SK-N-MC (cell line): ENCODE results near the gene SMOC1.

Experiments used
- DNase-seq: peaks from one replicate; pipeline ENCODE4 v3.0.0-alpha.2; 2011; ENCODE audit warnings: low read depth, low spot score
- H3K27ac ChIP-seq: fragments of 200-600 bp; sonication (generic); 2 replicates; pipeline ENCODE4 v1.5.1; 2016; ENCODE audit warnings: mixed run types
- H3K36me3 ChIP-seq: fragments of 200-600 bp; sonication (generic); 2 replicates; pipeline ENCODE4 v1.6.1; 2017; ENCODE audit warnings: antibody characterized with exemption, low read length, mixed read lengths; ENCODE audit not compliant: insufficient read depth
- H3K4me3 ChIP-seq: fragments of 200-600 bp; sonication (generic); 2 replicates; pipeline ENCODE4 v1.5.1; 2016
- H3K9ac ChIP-seq: fragments of 200-600 bp; sonication (generic); 2 replicates; pipeline ENCODE4 v1.8.0; 2017; ENCODE audit warnings: mixed run types, mixed read lengths; ENCODE audit not compliant: insufficient read length
- H3K9me3 ChIP-seq: fragments of 200-600 bp; sonication (generic); 2 replicates; pipeline ENCODE4 v1.6.1; 2017; ENCODE audit warnings: low read depth, mild to moderate bottlenecking, antibody characterized with exemption, low read length, moderate library complexity, mixed read lengths
- EZH2 ChIP-seq: fragments of 200-600 bp; sonication (generic); IDR thresholded peaks from one replicate; pipeline ENCODE4 v1.6.1; 2017; ENCODE audit warnings: antibody characterized with exemption
- FOXP2 ChIP-seq: optimal IDR thresholded peaks from 2 replicates; pipeline ENCODE3; 2011; ENCODE audit warnings: mild to moderate bottlenecking, moderate library complexity; ENCODE audit not compliant: insufficient read depth; ENCODE audit errors: extremely low read length, control extremely low read depth
- POLR2AphosphoS5 ChIP-seq: IDR thresholded peaks from 2 replicates; pipeline ENCODE4 v1.6.1; 2012; ENCODE audit warnings: mild to moderate bottlenecking, low read depth, low read length, borderline replicate concordance

Gene SMOC1

DNA sequence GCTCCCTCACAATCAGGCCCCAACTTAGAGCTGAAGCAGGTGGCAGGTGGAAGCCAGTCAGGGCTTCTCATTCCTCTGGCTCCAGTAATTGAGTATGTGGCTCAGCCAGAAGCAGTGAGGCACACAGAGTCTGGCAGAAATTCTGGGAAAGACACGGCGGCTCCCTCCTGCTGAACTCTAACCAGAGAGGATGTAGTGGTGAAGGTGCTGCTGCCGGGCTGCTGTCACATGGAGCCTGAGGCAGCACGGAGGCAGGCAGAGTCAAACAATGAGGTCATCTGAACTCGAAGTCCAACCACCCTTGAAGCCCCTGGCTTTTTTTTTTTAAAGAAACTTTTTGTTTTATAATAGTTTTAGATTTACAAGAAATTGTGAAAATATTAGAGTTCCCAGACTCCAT lies 33.4 kb upstream of the SMOC1 start:
- Histone ChIP-seq H3K9ac (no peak overlapping the region), H3K27ac (no peak overlapping the region), H3K9me3 (no peaks in the 10 kb centered on the region), H3K4me3 (no peak overlapping the region), H3K36me3 (no peaks in the 10 kb centered on the region)
- TF ChIP-seq POLR2AphosphoS5 (no peak), EZH2 (no peak), FOXP2 (no peak)
- no peak for DNase-seq

DNA sequence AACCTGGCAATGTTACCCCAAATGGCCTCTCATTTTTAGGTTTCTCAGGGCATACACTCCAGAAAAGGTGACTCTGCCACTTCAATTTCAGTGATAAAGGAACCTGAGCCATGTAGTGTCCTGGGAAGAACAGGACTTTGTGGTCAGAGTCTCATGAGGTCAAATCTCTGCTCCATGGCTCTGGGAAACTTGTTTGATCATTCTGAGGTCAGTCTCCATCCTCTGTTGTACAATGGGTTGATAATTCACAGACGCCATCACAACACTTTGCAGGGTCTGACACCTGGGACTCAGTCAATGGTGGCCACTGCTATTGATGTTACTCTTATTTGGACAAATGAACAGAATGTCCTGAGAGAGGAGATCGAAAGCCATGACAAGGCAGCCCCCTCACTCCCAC lies 31.1 kb upstream of the SMOC1 start:
- H3K4me3 ChIP-seq = no peak overlapping the region

DNA sequence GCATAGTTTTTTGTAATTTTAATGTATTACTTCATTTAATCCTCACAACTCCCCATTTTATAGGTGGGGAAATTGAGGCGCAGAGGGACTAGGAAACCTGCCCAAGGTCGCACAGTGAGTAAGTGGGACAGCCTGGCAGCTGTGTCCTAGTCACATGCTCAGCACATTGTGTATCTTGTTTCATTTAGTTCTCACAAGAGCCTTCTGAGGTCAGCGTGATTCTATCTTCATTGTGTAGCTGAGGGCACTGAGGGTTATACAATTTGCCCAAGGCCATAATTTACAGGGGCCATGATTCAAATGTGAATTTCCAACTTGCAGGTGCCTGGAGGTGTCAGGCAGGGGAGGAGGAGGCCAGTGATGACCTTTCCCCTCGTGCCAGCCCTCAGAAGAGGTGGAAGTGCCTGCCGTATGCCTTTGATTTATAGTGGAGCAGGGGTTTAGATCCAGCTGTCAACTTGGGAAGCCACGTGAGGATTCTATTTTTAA lies 30.3 kb upstream of the SMOC1 start:
- TF ChIP-seq POLR2AphosphoS5 = no peak
- no peak for TF ChIP-seq FOXP2
- TF ChIP-seq EZH2 = no peak
- DNase-seq = no peak
- no peak overlapping the region for H3K9ac ChIP-seq
- no peak overlapping the region for H3K4me3 ChIP-seq
- H3K9me3 ChIP-seq = no peaks in the 10 kb centered on the region
- no peak overlapping the region for H3K27ac ChIP-seq
- no peaks in the 10 kb centered on the region for H3K36me3 ChIP-seq

More for the DNA sequence above, 31.1 kb upstream of the SMOC1 start:
- Histone ChIP-seq H3K27ac (no peak overlapping the region), H3K9ac (no peak overlapping the region), H3K9me3 (no peaks in the 10 kb centered on the region), H3K36me3 (no peaks in the 10 kb centered on the region)
- TF ChIP-seq EZH2 (no peak), POLR2AphosphoS5 (no peak), FOXP2 (no peak)
- DNase-seq = no peak

DNA sequence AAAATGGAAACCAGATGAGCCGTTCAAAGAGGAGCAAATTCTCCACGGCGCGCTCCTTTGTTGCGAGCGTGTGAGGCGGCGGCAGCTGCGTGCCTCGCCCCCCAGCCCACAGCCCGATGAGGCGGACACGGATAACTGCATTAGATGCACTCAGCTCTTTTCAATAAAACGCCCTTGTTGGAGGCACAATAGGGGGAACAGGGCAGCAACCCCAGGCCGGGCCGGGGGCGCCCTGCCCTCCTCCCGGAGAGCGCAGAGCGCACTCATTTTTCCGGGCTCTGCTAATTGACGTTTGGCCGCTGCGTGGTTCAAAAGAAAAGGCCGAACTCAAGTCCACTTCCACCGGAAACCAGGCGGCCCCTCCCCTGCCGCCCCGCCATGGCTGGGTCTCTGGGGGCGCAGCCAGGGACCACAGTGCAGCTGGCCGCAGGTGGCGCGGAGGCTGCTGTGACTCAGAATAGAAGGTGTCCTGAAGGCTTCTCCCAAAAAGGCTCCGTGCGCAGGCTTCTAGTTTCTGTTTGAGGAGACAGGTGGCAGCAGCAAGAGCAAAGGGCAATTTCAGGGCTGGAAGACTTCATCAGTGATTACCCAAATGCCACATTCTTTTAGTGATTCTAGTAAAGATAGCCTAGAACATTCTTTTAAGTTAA lies 29.0 kb upstream of the SMOC1 start:
- DNase-seq = no peak
- Histone ChIP-seq H3K36me3 (no peaks in the 10 kb centered on the region), H3K9ac (no peak overlapping the region), H3K4me3 (no peak overlapping the region), H3K9me3 (no peaks in the 10 kb centered on the region), H3K27ac (no peak overlapping the region)
- no peak for TF ChIP-seq FOXP2
- no peak for TF ChIP-seq POLR2AphosphoS5
- no peak for TF ChIP-seq EZH2

GRCh38 chr14:69850736-69851112 lies 28.5 kb upstream of the SMOC1 start:
- H3K4me3 ChIP-seq = no peak overlapping the region
- no peak overlapping the region for H3K27ac ChIP-seq

GRCh38 chr14:69852531-69853321 lies 26.5 kb upstream of the SMOC1 start:
- no peak overlapping the region for H3K4me3 ChIP-seq
- no peak for TF ChIP-seq FOXP2
- no peak for TF ChIP-seq POLR2AphosphoS5
- TF ChIP-seq EZH2 = no peak
- H3K36me3 ChIP-seq = no peaks in the 10 kb centered on the region
- no peak overlapping the region for H3K27ac ChIP-seq
- no peak for DNase-seq
- no peaks in the 10 kb centered on the region for H3K9me3 ChIP-seq
- H3K9ac ChIP-seq = no peak overlapping the region

More at GRCh38 chr14:69850736-69851112, 28.5 kb upstream of the SMOC1 start:
- Histone ChIP-seq H3K9me3 (no peaks in the 10 kb centered on the region), H3K36me3 (no peaks in the 10 kb centered on the region), H3K9ac (no peak overlapping the region)
- DNase-seq = no peak
- no peak for TF ChIP-seq FOXP2
- TF ChIP-seq POLR2AphosphoS5 = no peak
- no peak for TF ChIP-seq EZH2

DNA sequence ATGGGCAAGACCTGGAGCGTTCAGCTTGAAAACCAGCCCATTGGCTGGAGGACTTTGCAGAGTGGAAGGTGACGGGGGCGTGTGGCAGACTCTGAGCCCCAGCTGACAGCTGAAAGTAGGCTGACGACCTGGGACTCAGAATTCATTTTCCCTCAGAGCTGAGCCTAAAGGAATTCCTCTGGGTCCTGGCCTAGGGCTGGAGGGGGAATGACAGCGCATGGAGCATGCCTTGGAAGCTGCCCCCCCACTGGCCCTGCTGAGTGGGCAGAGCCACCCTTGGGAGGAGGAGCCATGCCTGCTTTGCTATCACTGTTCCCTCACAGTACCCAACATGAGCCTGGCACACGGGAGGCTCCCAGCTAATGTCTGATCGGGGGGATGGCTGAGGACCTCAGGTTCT lies 25.4 kb upstream of the SMOC1 start:
- H3K9me3 ChIP-seq = no peaks in the 10 kb centered on the region
- no peaks in the 10 kb centered on the region for H3K36me3 ChIP-seq
- H3K4me3 ChIP-seq = no peak overlapping the region
- no peak overlapping the region for H3K27ac ChIP-seq
- H3K9ac ChIP-seq = no peak overlapping the region
- no peak for DNase-seq
- TF ChIP-seq POLR2AphosphoS5 (no peak), FOXP2 (no peak), EZH2 (no peak)

DNA sequence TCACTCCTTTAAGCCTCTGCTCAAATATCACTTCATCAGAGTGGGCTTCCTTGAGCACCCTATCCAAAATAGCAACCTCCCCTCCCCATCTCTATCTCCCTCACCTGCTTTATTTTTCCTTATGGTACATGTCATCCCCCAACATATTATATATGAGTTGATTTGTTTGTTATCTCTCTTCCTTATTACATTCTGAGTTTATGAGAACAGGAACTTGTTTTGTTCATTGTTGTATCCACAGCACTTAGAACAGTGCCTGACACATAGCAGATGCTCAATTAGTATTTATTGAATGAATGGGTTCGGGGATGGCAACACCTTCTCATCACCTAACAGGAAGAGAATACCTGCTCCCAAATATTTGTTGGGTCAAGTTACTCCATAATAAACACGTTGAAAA lies 24.6 kb upstream of the SMOC1 start:
- H3K9me3 ChIP-seq = no peaks in the 10 kb centered on the region
- H3K4me3 ChIP-seq = no peak overlapping the region
- DNase-seq = no peak
- H3K9ac ChIP-seq = no peak overlapping the region
- TF ChIP-seq POLR2AphosphoS5 = no peak
- TF ChIP-seq EZH2 = no peak
- no peak for TF ChIP-seq FOXP2
- H3K27ac ChIP-seq = no peak overlapping the region
- no peaks in the 10 kb centered on the region for H3K36me3 ChIP-seq
